Measurements from ENCODE around the gene COL3A1.

The COL3A1 gene

DNA sequence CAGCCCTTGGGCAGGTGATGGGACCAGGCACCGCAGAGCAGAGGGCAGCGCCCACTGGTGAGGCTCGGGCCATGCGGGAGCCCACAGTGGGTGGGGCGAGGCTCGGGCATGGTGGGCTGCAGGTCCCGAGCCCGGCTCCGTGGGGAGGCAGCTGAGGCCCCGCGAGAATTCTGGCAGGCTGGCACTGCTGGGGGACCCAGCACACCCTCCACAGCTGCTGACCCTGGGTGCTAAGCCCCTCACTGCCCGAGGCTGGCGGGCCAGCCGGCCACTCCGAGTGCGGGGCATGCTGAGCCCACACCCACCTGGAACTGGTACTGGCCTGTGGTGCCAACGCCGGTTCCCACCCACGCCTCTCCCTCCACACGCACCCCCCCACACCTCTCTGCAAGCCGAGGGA is 29.7 kb upstream of the COL3A1 start:
- DNase-seq = no peak
- H3K4me1 ChIP-seq = peaks cover 0 to 12% (median 4%) of the 10 kb centered on the region in 4 donors
- no peaks in the 10 kb centered on the region for H3K27me3 ChIP-seq
- no peak overlapping the region for H3K27ac ChIP-seq
- no peak overlapping the region for H3K4me3 ChIP-seq
- H3K9me3 ChIP-seq = no peaks in the 10 kb centered on the region
- no peak for TF ChIP-seq CTCF (IDR thresholded peaks at IDR 0.05)
- H3K36me3 ChIP-seq = no peaks in the 10 kb centered on the region
- intact Hi-C loops (cut with DNase I; ENCODE audit: low total_unique reads) = no loop called here

- no peaks in the 10 kb centered on the region for H3K9me3 ChIP-seq
- H3K4me3 ChIP-seq = no peak overlapping the region
- intact Hi-C loops (cut with DNase I; ENCODE audit: low total_unique reads) = no loop called here
- no peaks in the 10 kb centered on the region for H3K36me3 ChIP-seq
- no peak for TF ChIP-seq CTCF (IDR thresholded peaks at IDR 0.05)
- DNase-seq = no peak
- H3K27ac ChIP-seq = no peak overlapping the region
- no peaks in the 10 kb centered on the region for H3K27me3 ChIP-seq
- H3K4me1 ChIP-seq = no peaks in the 10 kb centered on the region
Measured at GRCh38 chr2:188949046-188949818, 24.9 kb upstream of the COL3A1 start.

DNA sequence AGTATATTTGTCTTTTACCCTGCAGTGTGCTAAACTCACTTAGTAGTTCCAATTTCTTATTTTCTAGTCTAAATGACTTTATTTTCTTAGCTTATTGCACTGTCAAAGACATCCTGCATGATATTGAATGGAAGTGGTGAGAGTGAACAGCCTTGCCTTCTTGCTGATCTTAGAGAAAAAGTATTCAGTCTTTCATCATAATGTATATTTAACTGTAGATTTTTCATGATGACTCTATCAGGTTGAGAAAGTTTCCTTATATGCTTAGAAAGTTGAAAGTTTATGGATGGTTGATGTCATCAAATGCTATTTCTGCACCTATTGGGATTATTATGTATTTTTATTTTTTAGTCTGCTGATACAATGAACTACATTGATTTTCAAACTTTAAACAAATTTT is 21.3 kb upstream of the COL3A1 start:
- DNase-seq = no peak
- no peaks in the 10 kb centered on the region for H3K4me1 ChIP-seq
- intact Hi-C loops (cut with DNase I; ENCODE audit: low total_unique reads) = no loop called here
- no peaks in the 10 kb centered on the region for H3K27me3 ChIP-seq
- H3K36me3 ChIP-seq = no peaks in the 10 kb centered on the region
- no peak overlapping the region for H3K4me3 ChIP-seq
- no peak for TF ChIP-seq CTCF (IDR thresholded peaks at IDR 0.05)
- no peaks in the 10 kb centered on the region for H3K9me3 ChIP-seq
- no peak overlapping the region for H3K27ac ChIP-seq

GRCh38 chr2:188956290-188956689 is 17.9 kb upstream of the COL3A1 start:
- no peaks in the 10 kb centered on the region for H3K27me3 ChIP-seq
- H3K4me3 ChIP-seq = no peak overlapping the region
- no peaks in the 10 kb centered on the region for H3K9me3 ChIP-seq
- no peak for DNase-seq
- no peak overlapping the region for H3K27ac ChIP-seq
- intact Hi-C loops (cut with DNase I; ENCODE audit: low total_unique reads) = no loop called here
- H3K4me1 ChIP-seq = no peaks in the 10 kb centered on the region
- H3K36me3 ChIP-seq = no peaks in the 10 kb centered on the region
- no peak for TF ChIP-seq CTCF (IDR thresholded peaks at IDR 0.05)

DNA sequence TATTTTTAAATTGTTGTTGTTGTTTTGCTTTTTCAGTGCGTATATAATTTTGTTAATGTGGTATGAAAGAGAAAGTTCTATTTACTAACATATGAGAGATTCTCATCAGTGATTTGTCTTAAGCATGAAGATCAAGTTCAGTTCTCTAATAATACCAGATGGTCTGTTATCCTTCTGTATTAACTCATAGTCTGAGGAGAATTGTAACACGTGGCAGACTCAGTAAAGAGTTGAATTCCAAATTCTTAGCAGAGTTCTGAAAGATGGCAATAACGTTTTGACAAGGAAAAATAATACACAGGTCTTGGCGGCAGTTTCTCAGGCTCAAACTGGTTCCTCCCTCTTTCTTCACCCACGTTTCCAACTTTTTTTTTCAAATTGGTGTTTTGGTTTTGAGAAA is 17.2 kb upstream of the COL3A1 start:
- H3K9me3 ChIP-seq = no peaks in the 10 kb centered on the region
- no peaks in the 10 kb centered on the region for H3K27me3 ChIP-seq
- no peak for DNase-seq
- intact Hi-C loops (cut with DNase I; ENCODE audit: low total_unique reads) = no loop called here
- TF ChIP-seq CTCF (IDR thresholded peaks at IDR 0.05) = no peak
- H3K4me3 ChIP-seq = no peak overlapping the region
- H3K27ac ChIP-seq = no peak overlapping the region
- no peaks in the 10 kb centered on the region for H3K4me1 ChIP-seq
- no peaks in the 10 kb centered on the region for H3K36me3 ChIP-seq

DNA sequence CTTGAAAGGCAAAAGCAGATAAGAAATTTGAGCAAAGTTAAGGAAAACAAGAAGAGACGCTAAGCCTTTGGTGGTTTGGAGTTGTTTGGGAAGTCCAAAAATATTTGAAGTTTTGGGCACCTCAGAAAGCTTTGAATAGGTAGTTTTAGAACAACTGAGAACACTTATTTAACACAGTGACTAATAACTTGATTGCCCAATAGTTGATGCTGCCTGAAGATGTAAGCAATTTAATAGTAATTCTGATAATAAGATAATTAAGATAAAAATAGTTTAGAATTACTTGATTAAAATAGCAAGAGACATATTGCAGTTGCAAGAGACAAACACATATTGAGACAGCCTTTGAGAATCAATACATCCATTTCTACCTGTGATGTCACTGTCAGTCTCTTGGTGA is 16.5 kb upstream of the COL3A1 start:
- no peak overlapping the region for H3K4me3 ChIP-seq
- no peaks in the 10 kb centered on the region for H3K9me3 ChIP-seq
- TF ChIP-seq CTCF (IDR thresholded peaks at IDR 0.05) = no peak
- H3K27me3 ChIP-seq = no peaks in the 10 kb centered on the region
- DNase-seq = no peak
- H3K27ac ChIP-seq = no peak overlapping the region
- intact Hi-C loops (cut with DNase I; ENCODE audit: low total_unique reads) = no loop called here
- no peaks in the 10 kb centered on the region for H3K36me3 ChIP-seq
- H3K4me1 ChIP-seq = no peaks in the 10 kb centered on the region

Measured in tibial artery (tissue), 4 donors.